ENCODE data around the gene RGPD8. TPM values are rescaled to one million over a fixed set of nuclear protein-coding genes. Genes with fewer than 3 reads are reported as not detected.
"Not testable (repeated sequence)": the region's sequence is repeated elsewhere in the genome, so short reads cannot be mapped to it uniquely, and the experiment has no call there.

Gene RGPD8
- polyA plus RNA-seq (2013), result 4.3 and 4.7 TPM in 2 replicates

DNA sequence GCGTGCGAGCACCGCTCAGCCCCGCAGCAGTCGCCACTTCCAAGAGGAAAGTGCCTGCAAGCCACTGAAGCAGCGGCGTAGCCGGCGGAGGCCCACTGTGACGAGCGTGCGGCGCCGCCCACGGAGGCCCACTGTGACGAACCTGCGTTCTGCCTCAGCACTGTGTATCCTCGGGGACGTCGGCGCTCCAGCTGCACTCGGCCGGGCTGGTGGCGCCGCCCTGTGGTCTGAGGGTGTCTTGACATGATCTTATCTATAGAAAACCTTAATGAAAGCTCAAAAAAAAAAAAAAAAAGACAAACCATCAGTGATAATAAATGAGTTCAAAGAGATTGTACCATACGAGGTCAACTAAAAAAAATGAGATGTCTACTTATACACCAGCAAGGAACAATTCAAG, at the start of gene RGPD8:
Gene RGPD8 (minus strand): TSS at position 166 of the 400 bp plus-strand sequence. CDS start 192 bp downstream, outside the sequence.
- Histone ChIP-seq H3K4me2 (ENCODE audit: low read length) (peak within 1 kb of the TSS; percentile 55), H3K18ac (ENCODE audit: low read length) (peak within 1 kb of the TSS; percentile 65), H2AFZ (ENCODE audit: insufficient read depth, low read length, poor library complexity) (peak within 1 kb of the TSS; percentile 25), H3K27ac (ENCODE audit: low read depth, low read length) (peak within 1 kb of the TSS; percentile 34), H4K91ac (ENCODE audit: low read depth, low read length) (peak within 1 kb of the TSS; percentile 35), H4K8ac (ENCODE audit: low read depth, low read length) (peak within 1 kb of the TSS; percentile 77), H3K4me3 (ENCODE audit: low read depth, low read length) (peak within 1 kb of the TSS; percentile 71)
- H2BK12ac ChIP-seq (ENCODE audit: low read length); H3K14ac ChIP-seq (ENCODE audit: low read length); H3K36me3 ChIP-seq (ENCODE audit: control insufficient read depth in 1 of 2, insufficient read depth in 2 of 2, low read length in 2 of 2); H2BK5ac ChIP-seq (ENCODE audit: low read depth, low read length, poor library complexity); H3K23ac ChIP-seq (ENCODE audit: low read length); H3K4ac ChIP-seq (ENCODE audit: low read depth, low read length); H3K79me2 ChIP-seq (ENCODE audit: control insufficient read depth, insufficient read depth, low read length, poor library complexity); H3K9me3 ChIP-seq (ENCODE audit: insufficient read depth, low read depth, low read length); H3K4me1 ChIP-seq (ENCODE audit: control insufficient read depth in 1 of 2, insufficient read depth in 2 of 2, low read length in 2 of 2); H4K12ac ChIP-seq (ENCODE audit: low read depth, low read length); H2AK5ac ChIP-seq (ENCODE audit: low read length); H3K27me3 ChIP-seq (ENCODE audit: insufficient read depth, low read length); H3K9ac ChIP-seq (ENCODE audit: low read length); H2BK120ac ChIP-seq (ENCODE audit: insufficient read depth, low read length, poor library complexity); H3K79me1 ChIP-seq (ENCODE audit: low read length): not testable (repeated sequence)
- DNase-seq, result peak; percentile 82 to 92
- WGBS (ENCODE audit: extremely low coverage, insufficient coverage, insufficient read length), result no CpG with 5 or more reads among the region's 26 CpGs

DNA sequence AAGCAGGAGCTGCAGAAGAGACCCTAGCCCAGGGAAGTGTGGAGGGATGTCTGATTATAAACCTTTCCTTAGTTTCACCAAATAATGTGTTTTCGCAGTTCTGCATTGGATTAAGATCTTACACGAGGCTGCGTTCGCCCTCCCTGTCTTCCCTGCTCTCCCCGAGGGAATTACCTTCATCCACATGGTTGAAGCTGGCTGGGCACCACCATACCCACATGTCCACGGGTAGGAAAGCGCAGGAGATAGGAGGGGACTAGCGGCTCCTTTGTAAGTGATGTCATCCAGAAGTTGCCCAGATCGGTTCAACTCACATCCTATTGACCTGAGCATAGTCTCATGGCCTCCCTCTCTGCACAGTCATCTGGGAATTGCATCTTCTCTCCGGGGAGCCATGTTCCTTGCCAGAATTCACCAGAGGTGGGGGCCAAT, 49.6 kb upstream of the RGPD8 start:
- Histone ChIP-seq H3K23ac (ENCODE audit: low read length) (no peak overlapping the region), H2AK5ac (ENCODE audit: low read length) (no peak overlapping the region), H4K12ac (ENCODE audit: low read depth, low read length) (no peak overlapping the region), H2AFZ (ENCODE audit: insufficient read depth, low read length, poor library complexity) (peak overlapping the region; percentile 59), H3K9ac (ENCODE audit: low read length) (peak overlapping the region; percentile 79), H3K79me1 (ENCODE audit: low read length) (peaks cover 8% of the 10 kb centered on the region), H3K18ac (ENCODE audit: low read length) (peak overlapping the region; percentile 19), H2BK5ac (ENCODE audit: low read depth, low read length, poor library complexity) (no peak overlapping the region), H3K4me3 (ENCODE audit: low read depth, low read length) (peak overlapping the region; percentile 80), H3K79me2 (ENCODE audit: control insufficient read depth, insufficient read depth, low read length, poor library complexity) (peaks cover 6% of the 10 kb centered on the region), H2BK12ac (ENCODE audit: low read length) (no peak overlapping the region), H3K4ac (ENCODE audit: low read depth, low read length) (no peak overlapping the region), H4K91ac (ENCODE audit: low read depth, low read length) (no peak overlapping the region), H4K8ac (ENCODE audit: low read depth, low read length) (no peak overlapping the region), H3K27ac (ENCODE audit: low read depth, low read length) (no peak overlapping the region), H3K4me1 (ENCODE audit: control insufficient read depth in 1 of 2, insufficient read depth in 2 of 2, low read length in 2 of 2) (peaks cover 8% of the 10 kb centered on the region in 2 experiments), H3K27me3 (ENCODE audit: insufficient read depth, low read length) (no peaks in the 10 kb centered on the region), H3K4me2 (ENCODE audit: low read length) (peak overlapping the region; percentile 70), H3K9me3 (ENCODE audit: insufficient read depth, low read depth, low read length) (no peaks in the 10 kb centered on the region), H2BK120ac (ENCODE audit: insufficient read depth, low read length, poor library complexity) (no peak overlapping the region), H3K14ac (ENCODE audit: low read length) (no peak overlapping the region), H3K36me3 (ENCODE audit: control insufficient read depth in 1 of 2, insufficient read depth in 2 of 2, low read length in 2 of 2) (peaks cover 0 to 3% of the 10 kb centered on the region in 2 experiments)
- peak; percentile 6 to 42 for DNase-seq
- WGBS (ENCODE audit: extremely low coverage, insufficient coverage, insufficient read length), result no CpG with 5 or more reads among the region's 10 CpGs

DNA sequence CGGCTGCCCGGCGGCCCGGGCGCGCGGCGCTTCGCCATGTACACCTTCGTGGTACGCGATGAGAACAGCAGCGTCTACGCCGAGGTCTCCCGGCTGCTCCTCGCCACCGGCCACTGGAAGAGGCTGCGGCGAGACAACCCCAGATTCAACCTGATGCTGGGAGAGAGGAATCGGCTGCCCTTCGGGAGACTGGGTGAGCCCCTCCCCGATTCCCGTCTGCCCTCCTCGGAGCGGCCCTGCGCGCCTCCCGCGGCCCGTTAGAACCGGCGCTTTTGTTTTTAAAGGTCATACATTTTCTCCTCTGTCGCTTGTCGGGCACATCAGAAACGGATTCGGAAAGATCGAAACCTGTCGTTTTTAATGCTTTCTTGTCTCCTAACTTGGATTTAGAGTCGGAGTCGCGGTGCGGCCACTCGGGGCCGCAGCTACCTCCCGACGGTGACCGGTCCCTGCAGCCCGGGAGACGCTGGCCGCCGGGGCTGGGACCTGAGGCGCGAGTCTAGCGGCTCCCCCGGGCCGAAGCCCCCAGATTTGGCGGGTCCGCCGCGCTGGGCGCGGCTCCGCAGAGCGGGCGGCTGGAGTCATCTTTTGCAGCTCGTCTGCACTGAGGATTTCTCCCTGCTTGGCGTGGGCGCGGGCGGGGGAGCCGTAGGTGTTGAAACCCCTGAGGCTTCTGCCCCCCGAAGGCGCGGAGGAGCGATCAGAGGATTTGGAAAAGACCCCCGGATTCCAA, 49.0 kb upstream of the RGPD8 start:
- Histone ChIP-seq H4K12ac (ENCODE audit: low read depth, low read length) (peak overlapping the region; percentile 74), H3K14ac (ENCODE audit: low read length) (peak overlapping the region; percentile 92), H3K27ac (ENCODE audit: low read depth, low read length) (peak overlapping the region; percentile 44), H4K91ac (ENCODE audit: low read depth, low read length) (peak overlapping the region; percentile 63), H4K8ac (ENCODE audit: low read depth, low read length) (peak overlapping the region; percentile 89), H3K18ac (ENCODE audit: low read length) (peak overlapping the region; percentile 93), H2AFZ (ENCODE audit: insufficient read depth, low read length, poor library complexity) (peak overlapping the region; percentile 70), H2BK120ac (ENCODE audit: insufficient read depth, low read length, poor library complexity) (no peak overlapping the region), H3K36me3 (ENCODE audit: control insufficient read depth in 1 of 2, insufficient read depth in 2 of 2, low read length in 2 of 2) (peaks cover 0 to 1% of the 10 kb centered on the region in 2 experiments), H3K4me2 (ENCODE audit: low read length) (peak overlapping the region; percentile 70), H3K79me2 (ENCODE audit: control insufficient read depth, insufficient read depth, low read length, poor library complexity) (peaks cover 6% of the 10 kb centered on the region), H3K4me1 (ENCODE audit: control insufficient read depth in 1 of 2, insufficient read depth in 2 of 2, low read length in 2 of 2) (peaks cover 8% of the 10 kb centered on the region in 2 experiments), H3K79me1 (ENCODE audit: low read length) (peaks cover 8% of the 10 kb centered on the region), H3K9ac (ENCODE audit: low read length) (peak overlapping the region; percentile 79), H3K9me3 (ENCODE audit: insufficient read depth, low read depth, low read length) (no peaks in the 10 kb centered on the region), H3K4me3 (ENCODE audit: low read depth, low read length) (peak overlapping the region; percentile 80), H3K4ac (ENCODE audit: low read depth, low read length) (no peak overlapping the region), H2AK5ac (ENCODE audit: low read length) (no peak overlapping the region), H3K27me3 (ENCODE audit: insufficient read depth, low read length) (no peaks in the 10 kb centered on the region), H2BK5ac (ENCODE audit: low read depth, low read length, poor library complexity) (no peak overlapping the region), H2BK12ac (ENCODE audit: low read length) (no peak overlapping the region), H3K23ac (ENCODE audit: low read length) (no peak overlapping the region)
- WGBS (ENCODE audit: extremely low coverage, insufficient coverage, insufficient read length), result no CpG with 5 or more reads among the region's 77 CpGs
- DNase-seq, result peak; percentile 21 to 49

DNA sequence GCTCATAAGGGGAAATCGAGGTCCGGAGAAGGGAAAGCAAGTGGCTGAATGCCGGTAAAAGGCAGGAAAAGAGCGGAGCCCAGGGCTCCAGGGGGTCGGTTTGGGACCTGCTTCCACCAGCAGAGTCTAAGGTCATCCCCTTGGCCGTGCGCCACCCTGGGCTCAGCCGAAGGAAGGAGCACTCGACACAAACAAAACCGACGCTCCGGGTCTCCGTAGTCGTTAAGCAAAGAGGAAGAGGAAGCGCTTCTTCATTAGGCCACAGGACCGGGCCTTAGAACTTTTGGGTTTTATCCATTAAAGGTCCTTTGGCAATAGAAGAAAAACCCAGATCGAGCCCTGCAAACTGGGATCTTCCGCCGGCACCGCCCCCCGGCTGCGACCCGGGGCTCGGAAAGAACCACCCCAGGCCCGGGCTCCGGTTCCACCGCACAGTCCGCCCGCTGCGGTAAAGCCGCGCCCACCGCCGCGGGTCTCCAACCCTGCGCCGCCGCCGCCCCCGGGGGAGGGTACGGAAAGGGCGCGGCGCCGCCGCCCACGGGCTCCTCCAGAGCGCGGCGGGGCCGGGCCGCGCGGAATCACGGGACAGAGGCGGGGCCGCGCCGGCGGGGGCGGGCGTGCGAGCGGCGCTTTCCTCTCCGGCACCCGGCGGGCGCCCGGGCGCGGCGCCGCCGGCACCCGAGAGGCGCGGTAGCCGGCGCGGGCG, 48.2 kb upstream of the RGPD8 start, which contains the start of gene TTL:
Gene TTL (plus strand): TSS at position 629 of the 706 bp plus-strand sequence. CDS start 189 bp downstream, outside the sequence.
- WGBS (ENCODE audit: extremely low coverage, insufficient coverage, insufficient read length), result no CpG with 5 or more reads among the region's 82 CpGs
- H3K4ac ChIP-seq (ENCODE audit: low read depth, low read length), result no peak within 1 kb of the TSS
- H3K18ac ChIP-seq (ENCODE audit: low read length), result peak within 1 kb of the TSS; percentile 93

More for the DNA sequence above, 48.2 kb upstream of the RGPD8 start, which contains the start of gene TTL:
- H3K27me3 ChIP-seq (ENCODE audit: insufficient read depth, low read length), result no peaks in the 10 kb centered on the region
- peak; percentile 50 to 72 for DNase-seq
- no peak within 1 kb of the TSS for H3K23ac ChIP-seq (ENCODE audit: low read length)
- peak within 1 kb of the TSS; percentile 63 for H4K91ac ChIP-seq (ENCODE audit: low read depth, low read length)
- peak within 1 kb of the TSS; percentile 74 for H4K12ac ChIP-seq (ENCODE audit: low read depth, low read length)
- H2BK5ac ChIP-seq (ENCODE audit: low read depth, low read length, poor library complexity), result peak within 1 kb of the TSS; percentile 64
- H3K4me3 ChIP-seq (ENCODE audit: low read depth, low read length), result peak within 1 kb of the TSS; percentile 80
- peaks cover 6% of the 10 kb centered on the region for H3K79me2 ChIP-seq (ENCODE audit: control insufficient read depth, insufficient read depth, low read length, poor library complexity)
- no peaks in the 10 kb centered on the region for H3K9me3 ChIP-seq (ENCODE audit: insufficient read depth, low read depth, low read length)
- H3K14ac ChIP-seq (ENCODE audit: low read length), result peak within 1 kb of the TSS; percentile 92
- H2AFZ ChIP-seq (ENCODE audit: insufficient read depth, low read length, poor library complexity), result peak within 1 kb of the TSS; percentile 73
- H3K4me1 ChIP-seq (ENCODE audit: control insufficient read depth in 1 of 2, insufficient read depth in 2 of 2, low read length in 2 of 2), result peaks cover 8% of the 10 kb centered on the region in 2 experiments
- H3K9ac ChIP-seq (ENCODE audit: low read length), result peak within 1 kb of the TSS; percentile 79
- H3K4me2 ChIP-seq (ENCODE audit: low read length), result peak within 1 kb of the TSS; percentile 97
- peak within 1 kb of the TSS; percentile 44 for H3K27ac ChIP-seq (ENCODE audit: low read depth, low read length)
- no peak within 1 kb of the TSS for H2BK120ac ChIP-seq (ENCODE audit: insufficient read depth, low read length, poor library complexity)
- H2BK12ac ChIP-seq (ENCODE audit: low read length), result no peak within 1 kb of the TSS
- no peak within 1 kb of the TSS for H2AK5ac ChIP-seq (ENCODE audit: low read length)
- no peaks in the 10 kb centered on the region for H3K36me3 ChIP-seq (ENCODE audit: control insufficient read depth in 1 of 2, insufficient read depth in 2 of 2, low read length in 2 of 2)
- peaks cover 8% of the 10 kb centered on the region for H3K79me1 ChIP-seq (ENCODE audit: low read length)
- peak within 1 kb of the TSS; percentile 89 for H4K8ac ChIP-seq (ENCODE audit: low read depth, low read length)
